H1 (cell line): ENCODE results near the gene RAMP3. TPM values are rescaled to one million over a fixed set of nuclear protein-coding genes. Genes with fewer than 3 reads are reported as not detected.

Experiments used
- CTCF ChIA-PET: fragments of 300-600 bp; sonication (Branson Sonifier 250); formaldehyde crosslinking; loops from one replicate; lab custom pipeline; 2021; ENCODE audit not compliant: partially characterized antibody; lab: Charles Lee
- POLR2A ChIA-PET: fragments of 300-600 bp; sonication (Branson Sonifier 250); formaldehyde crosslinking; loops from one replicate; lab custom pipeline; 2021; ENCODE audit warnings: inconsistent platforms; ENCODE audit not compliant: partially characterized antibody; lab: Charles Lee
- DNase-seq, 2 experiments: peaks; one replicate each; pipeline versions ENCODE4 v3.0.0 to v3.0.0-alpha.2; 2010 to 2022; ENCODE audit warnings: low spot score in 2 of 2, low read depth in 1 of 2, mixed read lengths in 1 of 2
- FAIRE-seq: peaks from 2 replicates; lab custom pipeline; 2011; peaks lifted over from hg19 to GRCh38; lab: Jason Lieb, UNC
- H2AFZ ChIP-seq: 2 replicates; pipeline ENCODE4 v1.8.1; 2012; ENCODE audit warnings: low read length, inconsistent platforms
- H2AK5ac ChIP-seq: 2 replicates; pipeline ENCODE4 v1.6.1; 2013; ENCODE audit warnings: low read depth, low read length
- H2BK120ac ChIP-seq: replicated peaks from 2 replicates; pipeline ENCODE3; 2013; ENCODE audit warnings: low read depth, low read length, inconsistent platforms
- H2BK12ac ChIP-seq: 2 replicates; pipeline ENCODE4 v1.6.1; 2013; ENCODE audit warnings: low read depth, low read length
- H2BK15ac ChIP-seq: 2 replicates; pipeline ENCODE4 v1.6.1; 2013; ENCODE audit warnings: low read length
- H2BK20ac ChIP-seq: 2 replicates; pipeline ENCODE4 v1.6.1; 2013; ENCODE audit warnings: low read length
- H2BK5ac ChIP-seq: 2 replicates; pipeline ENCODE4 v1.6.1; 2013; ENCODE audit warnings: low read depth, low read length
- H3K14ac ChIP-seq: 2 replicates; pipeline ENCODE4 v1.6.1; 2013; ENCODE audit warnings: inconsistent platforms; ENCODE audit not compliant: insufficient read length
- H3K18ac ChIP-seq: 2 replicates; pipeline ENCODE4 v1.6.1; 2013; ENCODE audit warnings: low read length; ENCODE audit errors: extremely low read depth
- H3K23ac ChIP-seq: 2 replicates; pipeline ENCODE4 v1.6.1; 2013; ENCODE audit warnings: inconsistent platforms; ENCODE audit not compliant: insufficient read length
- H3K23me2 ChIP-seq: 2 replicates; pipeline ENCODE4 v1.6.1; 2013; ENCODE audit warnings: low read depth, low read length
- H3K27ac ChIP-seq: 2 replicates; pipeline ENCODE4 v1.6.1; 2011; ENCODE audit warnings: low read depth, low read length, inconsistent platforms
- H3K27me3 ChIP-seq, 4 experiments: replicated peaks in 1 of 4; 1 replicate in 1 of 4; 2 replicates in 3 of 4; pipeline versions ENCODE4 v1.6.1 to v1.8.1; 2011 to 2013; ENCODE audit warnings: low read length in 3 of 4, mild to moderate bottlenecking in 3 of 4, inconsistent platforms in 2 of 4, mixed read lengths in 2 of 4, moderate library complexity in 1 of 4; ENCODE audit not compliant: control insufficient read depth in 3 of 4, insufficient read depth in 3 of 4; ENCODE audit errors: extremely low read depth in 1 of 4
- H3K36me3 ChIP-seq, 4 experiments: 2 replicates each; pipeline versions ENCODE4 v1.6.1 to v1.8.1; 2011 to 2013; ENCODE audit warnings: mild to moderate bottlenecking in 4 of 4, low read length in 3 of 4, moderate library complexity in 2 of 4, control low read depth in 1 of 4, inconsistent platforms in 1 of 4; ENCODE audit not compliant: insufficient read depth in 4 of 4, control insufficient read depth in 2 of 4
- H3K4ac ChIP-seq: replicated peaks from 2 replicates; pipeline ENCODE3; 2013; ENCODE audit warnings: low read length, low read depth, mixed read lengths, inconsistent platforms; ENCODE audit not compliant: insufficient read length
- H3K4me1 ChIP-seq, 4 experiments: replicated peaks in 1 of 4; 1 replicate in 1 of 4; 2 replicates in 3 of 4; pipeline versions ENCODE4 v1.6.1 to v1.8.1; 2011 to 2013; ENCODE audit warnings: low read length in 3 of 4, inconsistent platforms in 2 of 4, mixed read lengths in 1 of 4; ENCODE audit not compliant: insufficient read depth in 4 of 4, control insufficient read depth in 3 of 4
- H3K4me2 ChIP-seq, 2 experiments: 2 replicates each; pipeline versions ENCODE4 v1.6.1 to v1.8.1; 2011 to 2013; ENCODE audit warnings: low read depth in 2 of 2, low read length in 2 of 2, control low read depth in 1 of 2, inconsistent platforms in 1 of 2, mild to moderate bottlenecking in 1 of 2; ENCODE audit not compliant: insufficient read depth in 1 of 2
- H3K4me3 ChIP-seq, 4 experiments: fragments of 200-600, 300-600 bp in 1 of 4; sonication (generic), shearing (Covaris generic), sonication (Bioruptor Twin) in 1 of 4; 2 replicates each; pipeline versions ENCODE4 v1.5.1 to v1.8.1; 2011 to 2016; ENCODE audit warnings: low read length in 4 of 4, low read depth in 3 of 4, control low read depth in 2 of 4, inconsistent platforms in 2 of 4, mild to moderate bottlenecking in 2 of 4, mixed read lengths in 1 of 4, moderate library complexity in 1 of 4; ENCODE audit not compliant: insufficient read depth in 2 of 4; ENCODE audit errors: extremely low read depth in 1 of 4
- H3K56ac ChIP-seq: replicated peaks from 2 replicates; pipeline ENCODE3; 2013; ENCODE audit warnings: low read depth, mild to moderate bottlenecking, mixed read lengths, low read length, inconsistent platforms; ENCODE audit not compliant: insufficient read length
- H3K79me1 ChIP-seq: 2 replicates; pipeline ENCODE4 v1.6.1; 2013; ENCODE audit warnings: low read depth, low read length, control low read depth
- H3K79me2 ChIP-seq, 2 experiments: 2 replicates each; pipeline versions ENCODE4 v1.6.1 to v1.8.1; 2012 to 2013; ENCODE audit warnings: low read length in 2 of 2, mild to moderate bottlenecking in 2 of 2, inconsistent platforms in 1 of 2; ENCODE audit not compliant: insufficient read depth in 2 of 2, control insufficient read depth in 1 of 2
- H3K9ac ChIP-seq, 4 experiments: replicated peaks in 1 of 4; 1 replicate in 1 of 4; 2 replicates in 3 of 4; pipeline versions ENCODE4 v1.6.1 to v1.8.1; 2011 to 2013; ENCODE audit warnings: low read depth in 3 of 4, low read length in 3 of 4, control low read depth in 2 of 4, mild to moderate bottlenecking in 2 of 4, moderate library complexity in 2 of 4, inconsistent platforms in 1 of 4; ENCODE audit errors: extremely low read depth in 1 of 4
- H3K9me3 ChIP-seq, 2 experiments: 2 replicates each; pipeline versions ENCODE4 v1.6.1 to v1.8.1; 2012 to 2013; ENCODE audit warnings: mild to moderate bottlenecking in 2 of 2, moderate library complexity in 2 of 2, control low read depth in 1 of 2, inconsistent platforms in 1 of 2, low read depth in 1 of 2, low read length in 1 of 2, mixed read lengths in 1 of 2; ENCODE audit not compliant: insufficient read depth in 2 of 2
- H4K20me1 ChIP-seq, 2 experiments: replicated peaks in 1 of 2; 2 replicates each; pipeline versions ENCODE3 to v1.8.1; 2011 to 2013; ENCODE audit warnings: inconsistent platforms in 2 of 2, low read length in 2 of 2, mild to moderate bottlenecking in 1 of 2; ENCODE audit not compliant: insufficient read depth in 2 of 2, control insufficient read depth in 1 of 2
- H4K5ac ChIP-seq: 2 replicates; pipeline ENCODE4 v1.6.1; 2013; ENCODE audit warnings: low read length, low read depth, mixed read lengths, inconsistent platforms; ENCODE audit not compliant: insufficient read length
- H4K8ac ChIP-seq: 2 replicates; pipeline ENCODE4 v1.8.0; 2013; ENCODE audit warnings: mild to moderate bottlenecking, moderate library complexity, low read length, inconsistent platforms; ENCODE audit not compliant: insufficient read depth; ENCODE audit errors: extremely low read depth
- H4K91ac ChIP-seq: replicated peaks from 2 replicates; pipeline ENCODE3; 2013; ENCODE audit warnings: low read length, mixed read lengths, inconsistent platforms; ENCODE audit not compliant: insufficient read length
- BCL11A ChIP-seq, 2 experiments: IDR thresholded peaks; one replicate each; pipeline ENCODE4 v1.6.1; 2011; ENCODE audit warnings: low read depth in 2 of 2, low read length in 2 of 2, mild to moderate bottlenecking in 2 of 2
- EGR1 ChIP-seq: IDR thresholded peaks from 2 replicates; pipeline ENCODE4 v1.6.1; 2011; ENCODE audit warnings: low read depth, low read length, borderline replicate concordance
- EP300 ChIP-seq, 2 experiments: IDR thresholded peaks; 1 replicate in 1 of 2; 2 replicates in 1 of 2; pipeline ENCODE4 v1.6.1; 2011 to 2012; ENCODE audit warnings: low read depth in 2 of 2, low read length in 2 of 2, mild to moderate bottlenecking in 2 of 2, borderline replicate concordance in 1 of 2, inconsistent platforms in 1 of 2, moderate library complexity in 1 of 2
- FOSL1 ChIP-seq: IDR thresholded peaks from 2 replicates; pipeline ENCODE4 v1.6.1; 2011; ENCODE audit warnings: mild to moderate bottlenecking, low read depth, low read length, moderate library complexity; ENCODE audit not compliant: insufficient read depth
- GTF2F1 ChIP-seq: IDR thresholded peaks from 2 replicates; pipeline ENCODE4 v1.6.1; 2012; ENCODE audit warnings: low read depth, low read length, improper control_type of control experiment, borderline replicate concordance
- JUN ChIP-seq: IDR thresholded peaks from 2 replicates; pipeline ENCODE4 v1.6.1; 2011; ENCODE audit warnings: low read depth, mild to moderate bottlenecking, improper control_type of control experiment, low read length
- KDM4A ChIP-seq: IDR thresholded peaks from one replicate; pipeline ENCODE4 v1.7.1; 2012; ENCODE audit warnings: low read depth, mild to moderate bottlenecking, moderate library complexity, low read length, inconsistent platforms; ENCODE audit not compliant: severe bottlenecking
- RNF2 ChIP-seq: fragments of 200-900, 300-1000 bp; sonication (generic); IDR thresholded peaks from 2 replicates; pipeline ENCODE4 v1.7.1; 2016; ENCODE audit warnings: borderline replicate concordance, low read depth, mild to moderate bottlenecking, antibody characterized with exemption, low read length; ENCODE audit not compliant: poor library complexity, severe bottlenecking; ENCODE audit errors: missing control alignments
- RXRA ChIP-seq: IDR thresholded peaks from 2 replicates; pipeline ENCODE4 v1.6.1; 2011; ENCODE audit warnings: low read depth, mild to moderate bottlenecking, low read length, moderate library complexity; ENCODE audit not compliant: insufficient read depth
- SP2 ChIP-seq: IDR thresholded peaks from 2 replicates; pipeline ENCODE4 v1.6.1; 2012; ENCODE audit warnings: mild to moderate bottlenecking, low read length, inconsistent platforms
- TAF1 ChIP-seq: IDR thresholded peaks from 2 replicates; pipeline ENCODE4 v1.6.1; 2011; ENCODE audit warnings: mild to moderate bottlenecking, low read depth, low read length
- WGBS, 2 experiments: shearing (Covaris generic) in 1 of 2; methylation state at CpG; one replicate each; pipeline versions ENCODE4 v1.1.6 to v1.1.7; 2013 to 2015; ENCODE audit warnings: low lambda C conversion rate in 2 of 2, mixed read lengths in 2 of 2, inconsistent platforms in 1 of 2, low coverage in 1 of 2, missing lambda C conversion rate in 1 of 2; ENCODE audit not compliant: insufficient replicate concordance in 2 of 2, insufficient coverage in 1 of 2, insufficient read length in 1 of 2; ENCODE audit errors: extremely low coverage in 1 of 2, missing lambda C conversion rate in 1 of 2; 5-methylcytosine and 5-hydroxymethylcytosine counted together
- polyA plus RNA-seq, 7 experiments: library from polyadenylated mRNA; depleted of rRNA in 3 of 7; stranded (reverse) in 5 of 7; unstranded in 2 of 7; fragments of >200 nt in 5 of 7; fragments of 200-250 nt in 2 of 7; gene quantifications; 1 replicate in 5 of 7; 2 replicates in 1 of 7; 4 replicates in 1 of 7; pipeline versions ENCODE4 v1.2.1 to v1.2.3, GENCODE V29; 2011 to 2013; ENCODE audit warnings: missing spikeins in 2 of 7, mixed read lengths in 2 of 7
- total RNA-seq: library from RNA; stranded (reverse); fragmentation: NEBNext Ultra II Directional; extraction: Animal tissue kit (Norgen Biotek cat#: 25700); gene quantifications from 2 replicates; pipeline ENCODE4 v1.2.1, GENCODE V29; 2021
- TF ChIP-seq, protein P1 (sequence below): IDR thresholded peaks from 2 replicates; pipeline ENCODE4 v1.6.1; 2012; ENCODE audit warnings: inconsistent platforms

The RAMP3 gene
- total and polyA plus RNA-seq, 2 of the 8 experiments (the other 6 are each of a cell fraction or from before 2014, with no cell fraction given): 0.88 to 0.98 TPM

DNA sequence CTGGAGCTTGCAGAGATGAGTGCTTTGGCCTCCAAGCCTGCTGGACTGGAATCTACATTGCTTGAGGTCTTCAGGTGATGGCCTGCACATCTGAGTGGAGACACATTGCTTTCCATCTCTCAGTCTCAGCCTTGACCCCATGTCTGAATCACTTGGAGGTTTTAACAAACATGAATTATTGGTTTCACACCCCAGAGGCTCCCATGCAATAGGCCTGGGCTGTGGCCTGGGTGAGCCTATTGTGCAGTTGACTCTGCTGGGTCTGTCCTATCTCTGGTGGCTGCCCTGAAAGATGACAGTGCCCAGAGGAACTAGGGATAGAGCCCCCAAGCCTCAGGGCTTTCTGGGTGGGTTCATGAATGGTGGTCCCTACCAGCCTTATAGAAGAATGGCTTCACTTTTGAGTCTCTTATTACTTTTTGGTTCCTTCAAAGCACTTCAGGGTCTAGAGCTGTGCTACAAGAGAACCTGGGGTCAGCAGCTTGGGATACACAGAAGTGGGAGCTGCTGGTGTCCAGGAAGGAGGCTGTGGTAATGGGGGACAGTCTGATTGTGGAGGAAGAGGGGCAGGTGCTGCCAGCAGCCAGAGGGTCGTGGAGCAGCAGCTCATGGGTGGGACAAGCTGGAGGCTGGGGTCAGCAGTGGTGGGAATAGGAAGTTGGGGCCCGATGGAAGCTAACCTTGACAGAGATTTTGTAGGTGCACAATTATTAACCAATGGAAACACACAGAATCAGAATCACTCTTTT is 5.5 kb downstream of the RAMP3 start:
- no peak overlapping the region for H3K9ac ChIP-seq
- H3K4ac ChIP-seq: no peak overlapping the region
- CTCF ChIA-PET: interaction anchor here (1.3 to 1.6 kb wide), 2 partner anchors 9 to 97 kb away, joined by 5 to 7 read pairs; no protein-coding TSS in a partner anchor
- H3K9me3 ChIP-seq: no peaks in the 10 kb centered on the region; a peak in 1 of 4 replicates
- no peak overlapping the region for H4K8ac ChIP-seq
- no peaks in the 10 kb centered on the region; a peak in 1 of 7 replicates for H3K4me1 ChIP-seq
- H3K79me1 ChIP-seq: no peaks in the 10 kb centered on the region
- WGBS, 2 experiments: 78% methylated on average over 2 of the region's 2 CpGs; no CpG with 5 or more reads in 1 of the 2 experiments
- no peak overlapping the region for H3K4me3 ChIP-seq
- H3K36me3 ChIP-seq: no peaks in the 10 kb centered on the region
- H3K18ac ChIP-seq: no peak overlapping the region
- H3K56ac ChIP-seq: no peak overlapping the region
- no peaks in the 10 kb centered on the region; the same call in 1 of the 2 replicates for H3K23me2 ChIP-seq
- no peak for FAIRE-seq
- H3K27me3 ChIP-seq: peaks cover 0 to 14% (median 7%) of the 10 kb centered on the region in 4 experiments; a peak in 5 of 7 replicates
- H4K20me1 ChIP-seq: no peaks in the 10 kb centered on the region
- H3K14ac ChIP-seq: no peak overlapping the region
- no peak overlapping the region for H2BK120ac ChIP-seq
- no peak overlapping the region for H3K27ac ChIP-seq
- H4K5ac ChIP-seq: no peak overlapping the region
- no peaks in the 10 kb centered on the region for H3K79me2 ChIP-seq
- no peak overlapping the region for H2AFZ ChIP-seq
- no peak overlapping the region for H2BK12ac ChIP-seq
- POLR2A ChIA-PET: no interaction called here
- H3K23ac ChIP-seq: no peak overlapping the region
- no peak overlapping the region for H2BK15ac ChIP-seq
- H3K4me2 ChIP-seq: no peak overlapping the region
- no peak overlapping the region for H2BK5ac ChIP-seq
- no peak for DNase-seq
- no peak overlapping the region for H4K91ac ChIP-seq
- no peak overlapping the region for H2AK5ac ChIP-seq
- H2BK20ac ChIP-seq: no peak overlapping the region
- TF ChIP-seq SP2: no peak
- no peak for TF ChIP-seq EP300 (IDR thresholded peaks at IDR 0.05; ENCODE audit: borderline replicate concordance in 1 of 2, low read depth in 2 of 2, low read length in 2 of 2)
- no peak for TF ChIP-seq FOSL1
- TF ChIP-seq JUN: no peak
- TF ChIP-seq TAF1: no peak
- TF ChIP-seq, protein P1, sequence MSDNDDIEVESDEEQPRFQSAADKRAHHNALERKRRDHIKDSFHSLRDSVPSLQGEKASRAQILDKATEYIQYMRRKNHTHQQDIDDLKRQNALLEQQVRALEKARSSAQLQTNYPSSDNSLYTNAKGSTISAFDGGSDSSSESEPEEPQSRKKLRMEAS: no peak
- no peak for TF ChIP-seq EGR1
- TF ChIP-seq GTF2F1: no peak
- no peak for TF ChIP-seq BCL11A (IDR thresholded peaks at IDR 0.05; ENCODE audit: low read depth in 2 of 2, low read length in 2 of 2)
- no peak for TF ChIP-seq RNF2
- TF ChIP-seq KDM4A: no peak
- no peak for TF ChIP-seq RXRA
